Prostate gland (tissue), 2 donors: ENCODE data around the gene SHC3.

ENCODE experiments used
- POLR2A ChIP-seq: fragments of 450-650 bp; IDR thresholded peaks from one replicate; pipeline ENCODE4 v1.6.1; 2016; ENCODE audit warnings: antibody characterized with exemption, mild to moderate bottlenecking
- POLR2AphosphoS5 ChIP-seq: sonication (generic); formaldehyde crosslinking; IDR thresholded peaks from one replicate; pipeline ENCODE4 v1.6.1; 2017; ENCODE audit warnings: antibody characterized with exemption
- TF ChIP-seq, protein P1 (sequence below), 4 experiments: fragments of 200-600 bp in 2 of 4; fragments of 450-650 bp in 2 of 4; sonication (generic) in 2 of 4; IDR thresholded peaks; 1 replicate in 3 of 4; 2 replicates in 1 of 4; pipeline ENCODE4 v1.5.1; 2016 to 2019; ENCODE audit warnings: antibody characterized with exemption in 4 of 4, mild to moderate bottlenecking in 2 of 4, moderate library complexity in 2 of 4

DNA sequence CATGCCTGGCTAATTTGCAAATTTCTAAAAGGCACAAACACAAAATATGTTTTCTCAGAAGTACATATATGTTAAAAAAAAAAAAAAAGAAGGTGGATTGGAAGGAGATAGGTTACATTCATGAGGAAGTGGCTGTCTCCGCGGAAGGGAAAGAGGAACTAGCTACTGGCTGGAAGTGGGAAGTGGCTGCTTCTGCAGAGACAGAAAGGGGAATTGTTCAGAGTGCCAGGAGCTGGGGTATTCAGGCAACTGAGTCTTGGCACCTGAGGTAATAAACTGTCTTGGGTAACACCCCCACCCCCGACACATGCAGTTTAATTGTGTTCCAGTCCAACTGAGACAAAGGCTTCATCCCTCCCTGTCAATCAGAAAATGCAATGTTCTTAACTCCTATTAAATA is 141.7 kb downstream of the SHC3 start:
- TF ChIP-seq, protein P1, sequence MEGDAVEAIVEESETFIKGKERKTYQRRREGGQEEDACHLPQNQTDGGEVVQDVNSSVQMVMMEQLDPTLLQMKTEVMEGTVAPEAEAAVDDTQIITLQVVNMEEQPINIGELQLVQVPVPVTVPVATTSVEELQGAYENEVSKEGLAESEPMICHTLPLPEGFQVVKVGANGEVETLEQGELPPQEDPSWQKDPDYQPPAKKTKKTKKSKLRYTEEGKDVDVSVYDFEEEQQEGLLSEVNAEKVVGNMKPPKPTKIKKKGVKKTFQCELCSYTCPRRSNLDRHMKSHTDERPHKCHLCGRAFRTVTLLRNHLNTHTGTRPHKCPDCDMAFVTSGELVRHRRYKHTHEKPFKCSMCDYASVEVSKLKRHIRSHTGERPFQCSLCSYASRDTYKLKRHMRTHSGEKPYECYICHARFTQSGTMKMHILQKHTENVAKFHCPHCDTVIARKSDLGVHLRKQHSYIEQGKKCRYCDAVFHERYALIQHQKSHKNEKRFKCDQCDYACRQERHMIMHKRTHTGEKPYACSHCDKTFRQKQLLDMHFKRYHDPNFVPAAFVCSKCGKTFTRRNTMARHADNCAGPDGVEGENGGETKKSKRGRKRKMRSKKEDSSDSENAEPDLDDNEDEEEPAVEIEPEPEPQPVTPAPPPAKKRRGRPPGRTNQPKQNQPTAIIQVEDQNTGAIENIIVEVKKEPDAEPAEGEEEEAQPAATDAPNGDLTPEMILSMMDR (IDR thresholded peaks at IDR 0.05) = no peak
- no peak for TF ChIP-seq POLR2A
- no peak for TF ChIP-seq POLR2AphosphoS5
